ENCODE data around the gene BCKDHA.

DNA sequence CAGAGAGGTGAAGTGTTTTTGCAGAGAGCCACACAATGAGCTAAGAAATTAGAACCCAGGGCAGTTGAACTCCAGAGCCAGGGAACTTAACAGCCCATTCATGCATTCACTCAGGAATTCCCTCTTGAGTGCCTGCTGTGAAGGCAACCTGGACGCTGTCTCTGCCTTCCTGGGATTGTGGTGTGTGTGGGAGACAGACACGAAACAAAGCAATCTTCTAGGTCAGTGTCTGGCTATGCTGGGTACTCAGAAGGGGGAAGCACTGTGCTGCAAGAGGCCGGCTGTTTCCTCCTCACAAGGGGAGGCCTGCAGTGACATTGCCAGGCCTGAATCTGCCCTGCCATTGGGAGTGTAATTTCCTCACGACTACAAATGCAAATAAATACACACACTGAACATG lies 9.7 kb downstream of the BCKDHA start:
- TF ChIP-seq SIN3A (IDR thresholded peaks at IDR 0.05; ENCODE audit: borderline replicate concordance in 2 of 2, control insufficient read depth in 1 of 2, low read depth in 2 of 2, low read length in 2 of 2), result no peak
- no peak for TF ChIP-seq HMGXB4 (CRISPR knock-in tag; IDR thresholded peaks at IDR 0.05)
- TF ChIP-seq ZBED1 (IDR thresholded peaks at IDR 0.05), result no peak
- no peak for TF ChIP-seq POLR3A (IDR thresholded peaks at IDR 0.05; ENCODE audit: borderline replicate concordance, extremely low read depth, insufficient read depth, insufficient read length)
- TF ChIP-seq, protein P1, sequence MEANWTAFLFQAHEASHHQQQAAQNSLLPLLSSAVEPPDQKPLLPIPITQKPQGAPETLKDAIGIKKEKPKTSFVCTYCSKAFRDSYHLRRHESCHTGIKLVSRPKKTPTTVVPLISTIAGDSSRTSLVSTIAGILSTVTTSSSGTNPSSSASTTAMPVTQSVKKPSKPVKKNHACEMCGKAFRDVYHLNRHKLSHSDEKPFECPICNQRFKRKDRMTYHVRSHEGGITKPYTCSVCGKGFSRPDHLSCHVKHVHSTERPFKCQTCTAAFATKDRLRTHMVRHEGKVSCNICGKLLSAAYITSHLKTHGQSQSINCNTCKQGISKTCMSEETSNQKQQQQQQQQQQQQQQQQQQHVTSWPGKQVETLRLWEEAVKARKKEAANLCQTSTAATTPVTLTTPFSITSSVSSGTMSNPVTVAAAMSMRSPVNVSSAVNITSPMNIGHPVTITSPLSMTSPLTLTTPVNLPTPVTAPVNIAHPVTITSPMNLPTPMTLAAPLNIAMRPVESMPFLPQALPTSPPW (CRISPR knock-in tag; IDR thresholded peaks at IDR 0.05), result no peak
- no peak for TF ChIP-seq PHB (CRISPR knock-in tag; IDR thresholded peaks at IDR 0.05)
- no peak for TF ChIP-seq TSHZ1 (CRISPR knock-in tag; IDR thresholded peaks at IDR 0.05)
- no peak for TF ChIP-seq MAFG (tag; conservative IDR thresholded peaks at IDR 0.05)
- no peak for TF ChIP-seq EZH2 (IDR thresholded peaks at IDR 0.05; ENCODE audit: borderline replicate concordance, low read depth, low read length)
- TF ChIP-seq, protein P2, sequence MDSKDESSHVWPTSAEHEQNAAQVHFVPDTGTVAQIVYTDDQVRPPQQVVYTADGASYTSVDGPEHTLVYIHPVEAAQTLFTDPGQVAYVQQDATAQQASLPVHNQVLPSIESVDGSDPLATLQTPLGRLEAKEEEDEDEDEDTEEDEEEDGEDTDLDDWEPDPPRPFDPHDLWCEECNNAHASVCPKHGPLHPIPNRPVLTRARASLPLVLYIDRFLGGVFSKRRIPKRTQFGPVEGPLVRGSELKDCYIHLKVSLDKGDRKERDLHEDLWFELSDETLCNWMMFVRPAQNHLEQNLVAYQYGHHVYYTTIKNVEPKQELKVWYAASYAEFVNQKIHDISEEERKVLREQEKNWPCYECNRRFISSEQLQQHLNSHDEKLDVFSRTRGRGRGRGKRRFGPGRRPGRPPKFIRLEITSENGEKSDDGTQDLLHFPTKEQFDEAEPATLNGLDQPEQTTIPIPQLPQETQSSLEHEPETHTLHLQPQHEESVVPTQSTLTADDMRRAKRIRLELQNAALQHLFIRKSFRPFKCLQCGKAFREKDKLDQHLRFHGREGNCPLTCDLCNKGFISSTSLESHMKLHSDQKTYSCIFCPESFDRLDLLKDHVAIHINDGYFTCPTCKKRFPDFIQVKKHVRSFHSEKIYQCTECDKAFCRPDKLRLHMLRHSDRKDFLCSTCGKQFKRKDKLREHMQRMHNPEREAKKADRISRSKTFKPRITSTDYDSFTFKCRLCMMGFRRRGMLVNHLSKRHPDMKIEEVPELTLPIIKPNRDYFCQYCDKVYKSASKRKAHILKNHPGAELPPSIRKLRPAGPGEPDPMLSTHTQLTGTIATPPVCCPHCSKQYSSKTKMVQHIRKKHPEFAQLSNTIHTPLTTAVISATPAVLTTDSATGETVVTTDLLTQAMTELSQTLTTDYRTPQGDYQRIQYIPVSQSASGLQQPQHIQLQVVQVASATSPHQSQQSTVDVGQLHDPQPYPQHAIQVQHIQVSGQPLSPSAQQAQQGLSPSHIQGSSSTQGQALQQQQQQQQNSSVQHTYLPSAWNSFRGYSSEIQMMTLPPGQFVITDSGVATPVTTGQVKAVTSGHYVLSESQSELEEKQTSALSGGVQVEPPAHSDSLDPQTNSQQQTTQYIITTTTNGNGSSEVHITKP (IDR thresholded peaks at IDR 0.05; ENCODE audit: partially characterized antibody), result no peak
- TF ChIP-seq SREBF2 (CRISPR knock-in tag; IDR thresholded peaks at IDR 0.05), result no peak

All from K562 (cell line).